Measurements from ENCODE around the gene LACTBL1.

- TF ChIP-seq ZFP30 (CRISPR knock-in tag; IDR thresholded peaks at IDR 0.05) (no peak), ZNF565 (CRISPR knock-in tag; conservative IDR thresholded peaks at IDR 0.05; ENCODE audit: low read depth) (no peak), SNAI2 (CRISPR knock-in tag; IDR thresholded peaks at IDR 0.05) (no peak)
Measured at GRCh38 chr1:22969304-22969709, 3.4 kb downstream of the LACTBL1 start.

All from SK-N-SH treated with all-trans-retinoic acid at 6 μM for 48 hours (cell line).